Upper lobe of left lung (tissue), 4 donors: Measurements from ENCODE around the gene LTBP1.

Experiments used
- EP300 ChIP-seq, 4 donors: sonication (generic); formaldehyde crosslinking; IDR thresholded peaks; one replicate each; pipeline ENCODE4 v1.5.1; 2017; ENCODE audit warnings: antibody characterized with exemption in 4 of 4, control low read depth in 2 of 4
- POLR2A ChIP-seq, 4 donors: fragments of 450-650 bp; IDR thresholded peaks; one replicate each; pipeline ENCODE4 v1.5.1; 2016 to 2017; ENCODE audit warnings: antibody characterized with exemption in 4 of 4, mild to moderate bottlenecking in 2 of 4
- POLR2AphosphoS5 ChIP-seq, 2 donors: sonication (generic); formaldehyde crosslinking; IDR thresholded peaks; one replicate each; pipeline ENCODE4 v1.5.1; 2017; ENCODE audit warnings: antibody characterized with exemption in 2 of 2
- TF ChIP-seq, protein P1 (sequence below), 6 experiments: fragments of 450-650 bp in 4 of 6; fragments of 200-600 bp in 2 of 6; sonication (generic) in 2 of 6; IDR thresholded peaks; one replicate each; pipeline ENCODE4 v1.5.1; 2016 to 2019; ENCODE audit warnings: antibody characterized with exemption in 6 of 6

DNA sequence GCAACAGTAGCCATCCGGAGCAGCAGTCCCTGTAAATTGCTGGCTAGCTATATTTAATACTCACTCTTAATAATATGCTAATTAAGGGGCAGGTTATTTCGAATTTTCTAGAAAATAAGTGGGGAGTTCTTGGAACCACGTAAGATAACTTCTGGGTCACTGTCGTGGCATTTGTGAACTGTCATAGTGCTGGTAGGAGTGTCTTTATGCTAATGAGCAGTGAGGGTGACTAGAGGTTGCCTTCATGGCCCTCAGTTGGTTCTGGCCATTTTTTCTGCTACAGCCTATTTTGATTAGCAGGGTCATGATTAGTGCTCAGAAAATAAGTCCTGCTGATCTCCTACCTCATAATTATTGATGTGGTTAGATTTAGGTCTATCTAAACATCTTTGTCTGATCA lies 279.8 kb downstream of the LTBP1 start:
- TF ChIP-seq, protein P1, sequence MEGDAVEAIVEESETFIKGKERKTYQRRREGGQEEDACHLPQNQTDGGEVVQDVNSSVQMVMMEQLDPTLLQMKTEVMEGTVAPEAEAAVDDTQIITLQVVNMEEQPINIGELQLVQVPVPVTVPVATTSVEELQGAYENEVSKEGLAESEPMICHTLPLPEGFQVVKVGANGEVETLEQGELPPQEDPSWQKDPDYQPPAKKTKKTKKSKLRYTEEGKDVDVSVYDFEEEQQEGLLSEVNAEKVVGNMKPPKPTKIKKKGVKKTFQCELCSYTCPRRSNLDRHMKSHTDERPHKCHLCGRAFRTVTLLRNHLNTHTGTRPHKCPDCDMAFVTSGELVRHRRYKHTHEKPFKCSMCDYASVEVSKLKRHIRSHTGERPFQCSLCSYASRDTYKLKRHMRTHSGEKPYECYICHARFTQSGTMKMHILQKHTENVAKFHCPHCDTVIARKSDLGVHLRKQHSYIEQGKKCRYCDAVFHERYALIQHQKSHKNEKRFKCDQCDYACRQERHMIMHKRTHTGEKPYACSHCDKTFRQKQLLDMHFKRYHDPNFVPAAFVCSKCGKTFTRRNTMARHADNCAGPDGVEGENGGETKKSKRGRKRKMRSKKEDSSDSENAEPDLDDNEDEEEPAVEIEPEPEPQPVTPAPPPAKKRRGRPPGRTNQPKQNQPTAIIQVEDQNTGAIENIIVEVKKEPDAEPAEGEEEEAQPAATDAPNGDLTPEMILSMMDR (IDR thresholded peaks at IDR 0.05): no peak
- TF ChIP-seq POLR2AphosphoS5 (IDR thresholded peaks at IDR 0.05) (no peak), POLR2A (IDR thresholded peaks at IDR 0.05) (no peak), EP300 (IDR thresholded peaks at IDR 0.05) (no peak)
